GM23338 (cell line): Measurements from ENCODE around the gene TMEM245. TPM values are rescaled to one million over a fixed set of nuclear protein-coding genes. Genes with fewer than 3 reads are reported as not detected.

Source experiments
- ATAC-seq: fragments of 200-7000 bp; cut with Tn5 transposase; 3 replicates; pipeline ENCODE4 v1.9.1; 2020
- DNase-seq: peaks from one replicate; pipeline ENCODE4 v3.0.0-alpha.2; 2015; ENCODE audit warnings: low spot score
- H2AFZ ChIP-seq: fragments of 200-600 bp; sonication (generic); 2 replicates; pipeline ENCODE4 v1.8.0; 2016; ENCODE audit warnings: antibody characterized with exemption, mild to moderate bottlenecking, moderate library complexity
- H3F3A ChIP-seq: fragments of 200-600 bp; sonication (generic); replicated peaks from 2 replicates; pipeline ENCODE4 v1.8.0; 2017; ENCODE audit warnings: antibody characterized with exemption, mixed run types, low read depth
- H3K27ac ChIP-seq: fragments of 200-600 bp; sonication (generic); 2 replicates; pipeline ENCODE4 v1.6.1; 2016; ENCODE audit warnings: low read depth
- H3K27me3 ChIP-seq: fragments of 200-600 bp; sonication (generic); 2 replicates; pipeline ENCODE4 v1.8.0; 2016; ENCODE audit warnings: mild to moderate bottlenecking, mixed run types, moderate library complexity; ENCODE audit not compliant: insufficient read depth
- H3K36me3 ChIP-seq: fragments of 200-600 bp; sonication (generic); 2 replicates; pipeline ENCODE4 v1.8.0; 2016; ENCODE audit warnings: mild to moderate bottlenecking; ENCODE audit not compliant: insufficient read depth
- H3K4me1 ChIP-seq: fragments of 200-600 bp; sonication (generic); 2 replicates; pipeline ENCODE4 v1.8.0; 2016; ENCODE audit warnings: mild to moderate bottlenecking, moderate library complexity; ENCODE audit not compliant: insufficient read depth
- H3K4me2 ChIP-seq: fragments of 200-600 bp; sonication (generic); 2 replicates; pipeline ENCODE4 v1.7.1; 2017; ENCODE audit warnings: mixed run types
- H3K4me3 ChIP-seq: fragments of 200-600 bp; sonication (generic); 2 replicates; pipeline ENCODE4 v1.6.1; 2016; ENCODE audit warnings: mixed run types
- H3K79me2 ChIP-seq: fragments of 200-600 bp; sonication (generic); replicated peaks from 2 replicates; pipeline ENCODE4 v1.8.0; 2017; ENCODE audit warnings: mild to moderate bottlenecking; ENCODE audit not compliant: insufficient read depth
- H3K9me2 ChIP-seq: fragments of 200-600 bp; sonication (generic); 2 replicates; pipeline ENCODE4 v1.8.0; 2017; ENCODE audit not compliant: insufficient read depth
- H4K20me1 ChIP-seq: fragments of 200-600 bp; sonication (generic); replicated peaks from 2 replicates; pipeline ENCODE4 v1.8.0; 2017; ENCODE audit warnings: mild to moderate bottlenecking; ENCODE audit not compliant: insufficient read depth
- H3K27ac Mint-ChIP-seq: 2 replicates; pipeline ENCODE4 v1.8.0; 2020; ENCODE audit warnings: inconsistent platforms, mild to moderate bottlenecking, moderate library complexity, mixed read lengths
- H3K27me3 Mint-ChIP-seq: 3 replicates; pipeline ENCODE4 v1.8.0; 2022; ENCODE audit warnings: low read depth, mild to moderate bottlenecking, moderate library complexity, mixed read lengths, inconsistent platforms; ENCODE audit not compliant: insufficient read depth, poor library complexity
- H3K36me3 Mint-ChIP-seq: 3 replicates; pipeline ENCODE4 v1.8.0; 2021; ENCODE audit warnings: low read depth, mild to moderate bottlenecking, inconsistent platforms, moderate library complexity, mixed read lengths
- H3K4me1 Mint-ChIP-seq: 3 replicates; pipeline ENCODE4 v1.8.0; 2020; ENCODE audit warnings: mild to moderate bottlenecking, inconsistent platforms, mixed read lengths
- H3K4me3 Mint-ChIP-seq: 3 replicates; pipeline ENCODE4 v1.8.0; 2021; ENCODE audit warnings: moderate library complexity, mild to moderate bottlenecking, inconsistent platforms, mixed read lengths
- H3K9me3 Mint-ChIP-seq: 3 replicates; pipeline ENCODE4 v1.8.0; 2020; ENCODE audit warnings: moderate library complexity, mild to moderate bottlenecking, inconsistent platforms, mixed read lengths
- CREB1 ChIP-seq: fragments of 250-450 bp; sonication (Bioruptor Pico); IDR thresholded peaks from 2 replicates; pipeline ENCODE4 v1.5.0; 2020; ENCODE audit warnings: low read depth, mild to moderate bottlenecking, moderate library complexity
- CTCF ChIP-seq, 2 experiments: fragments of 200-600 bp in 1 of 2; sonication (generic) in 1 of 2; conservative IDR thresholded peaks; 2 replicates each; pipeline versions ENCODE4 v1.5.1 to v1.6.1; 2016 to 2017; ENCODE audit warnings: antibody characterized with exemption in 2 of 2, low read depth in 2 of 2, mild to moderate bottlenecking in 2 of 2, moderate library complexity in 1 of 2
- ETS1 ChIP-seq: IDR thresholded peaks from 2 replicates; pipeline ENCODE4 v1.6.1; 2016; ENCODE audit warnings: antibody characterized with exemption
- EZH2 ChIP-seq: fragments of 200-600 bp; sonication (generic); IDR thresholded peaks from one replicate; pipeline ENCODE4 v1.8.0; 2017; ENCODE audit warnings: antibody characterized with exemption, mild to moderate bottlenecking, low read depth; ENCODE audit not compliant: unreplicated experiment
- EZH2phosphoT487 ChIP-seq: fragments of 200-600 bp; sonication (generic); IDR thresholded peaks from one replicate; pipeline ENCODE4 v1.8.1; 2018; ENCODE audit warnings: antibody characterized with exemption; ENCODE audit not compliant: unreplicated experiment
- JUNB ChIP-seq: IDR thresholded peaks from one replicate; pipeline ENCODE4 v1.6.1; 2016; ENCODE audit warnings: antibody characterized with exemption; ENCODE audit not compliant: unreplicated experiment
- NANOG ChIP-seq: IDR thresholded peaks from 2 replicates; pipeline ENCODE4 v1.6.1; 2016; ENCODE audit warnings: antibody characterized with exemption, borderline replicate concordance
- POLR2AphosphoS5 ChIP-seq: IDR thresholded peaks from 2 replicates; pipeline ENCODE4 v1.6.1; 2016; ENCODE audit warnings: antibody characterized with exemption, low read depth
- REST ChIP-seq: IDR thresholded peaks from one replicate; pipeline ENCODE4 v1.6.1; 2018; ENCODE audit warnings: antibody characterized with exemption; ENCODE audit not compliant: unreplicated experiment
- STAT1 ChIP-seq: IDR thresholded peaks from one replicate; pipeline ENCODE4 v1.6.1; 2016; ENCODE audit warnings: antibody characterized with exemption; ENCODE audit not compliant: unreplicated experiment
- ZNF114 ChIP-seq: fragments of 250-450 bp; sonication (Bioruptor Pico); IDR thresholded peaks from 2 replicates; pipeline ENCODE4 v1.5.0; 2020; ENCODE audit warnings: mild to moderate bottlenecking, moderate library complexity
- ZNF331 ChIP-seq: fragments of 250-450 bp; sonication (Bioruptor Pico); IDR thresholded peaks from 2 replicates; pipeline ENCODE4 v1.5.0; 2020; ENCODE audit warnings: low read depth, mild to moderate bottlenecking, moderate library complexity
- ZNF462 ChIP-seq: fragments of 250-450 bp; sonication (Bioruptor Pico); IDR thresholded peaks from 2 replicates; pipeline ENCODE4 v1.5.0; 2020; ENCODE audit warnings: mild to moderate bottlenecking, moderate library complexity
- polyA plus RNA-seq: library from polyadenylated mRNA; unstranded; fragments of >200 nt; fragmentation: Nextera tagmentation; extraction: Ambion mirVana; gene quantifications from 2 replicates; pipeline ENCODE4 v1.2.1, GENCODE V29; 2016
- total RNA-seq: library from RNA; depleted of rRNA; stranded (reverse); fragments of >200 nt; shearing (Covaris generic); gene quantifications from 2 replicates; pipeline ENCODE4 v1.2.3, GENCODE V29; 2014

The TMEM245 gene
- total and polyA plus RNA-seq, 2 experiments from 2014 or later, result 17.3 to 64.1 TPM

- Histone ChIP-seq H2AFZ (no peak overlapping the region), H3F3A (no peaks in the 10 kb centered on the region), H3K4me3 (no peak overlapping the region), H3K9me2 (no peaks in the 10 kb centered on the region), H3K4me1 (no peaks in the 10 kb centered on the region), H3K4me2 (no peak overlapping the region), H3K79me2 (no peaks in the 10 kb centered on the region), H3K36me3 (peaks cover 8% of the 10 kb centered on the region; the same call in 1 of the 2 replicates), H3K27ac (no peak overlapping the region), H4K20me1 (no peaks in the 10 kb centered on the region), H3K27me3 (no peaks in the 10 kb centered on the region)
- no peak for DNase-seq
- peaks cover 8% of the 10 kb centered on the region for H3K36me3 Mint-ChIP-seq
- H3K27ac Mint-ChIP-seq, result no peak overlapping the region
- no peak for TF ChIP-seq CREB1 (CRISPR knock-in tag)
- no peak for TF ChIP-seq ZNF114 (CRISPR knock-in tag)
- TF ChIP-seq ZNF462 (CRISPR knock-in tag), result no peak
- no peak for TF ChIP-seq NANOG
- no peak for TF ChIP-seq STAT1
- no peak for TF ChIP-seq REST
- TF ChIP-seq ETS1, result no peak
- TF ChIP-seq EZH2, result no peak
- no peak for TF ChIP-seq ZNF331 (CRISPR knock-in tag)
- TF ChIP-seq POLR2AphosphoS5, result no peak
- TF ChIP-seq EZH2phosphoT487, result no peak
- no peak for TF ChIP-seq JUNB
- TF ChIP-seq CTCF (conservative IDR thresholded peaks at IDR 0.05; ENCODE audit: low read depth in 2 of 2), result no peak
- ATAC-seq, result no peak
- peaks cover 28% of the 10 kb centered on the region for H3K9me3 Mint-ChIP-seq
- H3K4me3 Mint-ChIP-seq, result no peak overlapping the region
- peaks cover 3% of the 10 kb centered on the region for H3K27me3 Mint-ChIP-seq
- H3K4me1 Mint-ChIP-seq, result no peaks in the 10 kb centered on the region; the same call in 2 of the 3 replicates
Observed at GRCh38 chr9:109149089-109149488, 29.3 kb upstream of the TMEM245 start.
